OCI-LY1 (cell line): Measurements from ENCODE around the gene PCDHGB5.

Source experiments
- CTCF ChIP-seq: fragments of 200-600 bp; sonication (generic), shearing (Covaris generic); IDR thresholded peaks from 2 replicates; pipeline ENCODE4 v1.5.1; 2017; ENCODE audit warnings: mild to moderate bottlenecking, antibody characterized with exemption, low read length, moderate library complexity, mixed read lengths
- EZH2 ChIP-seq: fragments of 200-600 bp; sonication (generic), shearing (Covaris generic); IDR thresholded peaks from 2 replicates; pipeline ENCODE4 v1.8.0; 2017; ENCODE audit warnings: borderline replicate concordance, mixed run types, mild to moderate bottlenecking, antibody characterized with exemption, low read length, moderate library complexity, mixed read lengths

GRCh38 chr5:141430332-141431113 is 32.8 kb downstream of the PCDHGB5 start, which contains the start of gene PCDHGA12:
- TF ChIP-seq CTCF = peak; percentile 67
- TF ChIP-seq EZH2 = no peak
